ENCODE data around the gene WDR7.

WDR7 gene

DNA sequence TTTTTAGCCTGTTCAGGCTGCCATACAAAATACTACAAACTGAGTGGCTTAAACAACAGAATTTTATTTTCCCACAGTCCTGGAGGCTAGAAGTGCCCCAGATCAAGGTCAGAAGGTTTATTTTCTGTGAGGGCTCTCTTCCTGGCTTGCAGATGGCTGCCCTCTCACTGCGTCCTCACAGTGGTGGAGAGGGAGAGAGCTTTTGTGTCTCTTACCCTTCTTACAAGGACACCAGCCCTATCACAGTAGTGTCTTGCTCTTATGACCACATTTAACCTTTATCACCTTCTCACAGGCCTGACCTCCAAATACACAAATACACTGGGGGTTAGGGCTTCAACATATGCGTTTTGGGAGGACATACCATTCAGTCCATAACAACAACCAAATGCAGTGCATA, 11.7 kb downstream of the WDR7 start:
- no peak overlapping the region for H3K27ac Mint-ChIP-seq
- H3K4me3 Mint-ChIP-seq, result no peak overlapping the region
- H3K36me3 Mint-ChIP-seq (ENCODE audit: low read depth), result peaks cover 22% of the 10 kb centered on the region
- intact Hi-C loops (cut with micrococcal nuclease), result no loop called here
- H3K9me3 Mint-ChIP-seq, result no peaks in the 10 kb centered on the region
- H3K4me1 Mint-ChIP-seq (ENCODE audit: low read depth), result peaks cover 36% of the 10 kb centered on the region
- no peaks in the 10 kb centered on the region for H3K27me3 Mint-ChIP-seq

GRCh38 chr18:56672391-56672790, 21.2 kb downstream of the WDR7 start:
- H3K4me1 Mint-ChIP-seq (ENCODE audit: low read depth), result peaks cover under 1% of the 10 kb centered on the region
- no peak overlapping the region for H3K27ac Mint-ChIP-seq
- intact Hi-C loops (cut with micrococcal nuclease), result no loop called here
- peaks cover 31% of the 10 kb centered on the region for H3K36me3 Mint-ChIP-seq (ENCODE audit: low read depth)
- H3K9me3 Mint-ChIP-seq, result no peaks in the 10 kb centered on the region
- no peaks in the 10 kb centered on the region for H3K27me3 Mint-ChIP-seq
- no peak overlapping the region for H3K4me3 Mint-ChIP-seq

GRCh38 chr18:56672981-56673380, 21.8 kb downstream of the WDR7 start:
- peaks cover 37% of the 10 kb centered on the region for H3K36me3 Mint-ChIP-seq (ENCODE audit: low read depth)
- no peaks in the 10 kb centered on the region for H3K9me3 Mint-ChIP-seq
- H3K27me3 Mint-ChIP-seq, result no peaks in the 10 kb centered on the region
- H3K4me1 Mint-ChIP-seq (ENCODE audit: low read depth), result no peaks in the 10 kb centered on the region
- H3K4me3 Mint-ChIP-seq, result no peak overlapping the region
- H3K27ac Mint-ChIP-seq, result no peak overlapping the region
- intact Hi-C loops (cut with micrococcal nuclease), result no loop called here

- Mint-ChIP-seq H3K4me1 (ENCODE audit: low read depth) (no peaks in the 10 kb centered on the region), H3K9me3 (no peaks in the 10 kb centered on the region), H3K36me3 (ENCODE audit: low read depth) (peaks cover 56% of the 10 kb centered on the region), H3K4me3 (no peak overlapping the region), H3K27ac (no peak overlapping the region), H3K27me3 (no peaks in the 10 kb centered on the region)
- intact Hi-C loops (cut with micrococcal nuclease), result no loop called here
Observed at GRCh38 chr18:56676639-56677038, 25.5 kb downstream of the WDR7 start.

GRCh38 chr18:56678836-56679565, 27.8 kb downstream of the WDR7 start:
- H3K27ac Mint-ChIP-seq, result no peak overlapping the region
- H3K9me3 Mint-ChIP-seq, result no peaks in the 10 kb centered on the region
- H3K4me1 Mint-ChIP-seq (ENCODE audit: low read depth), result no peaks in the 10 kb centered on the region
- H3K27me3 Mint-ChIP-seq, result no peaks in the 10 kb centered on the region
- intact Hi-C loops (cut with micrococcal nuclease), result no loop called here
- no peak overlapping the region for H3K4me3 Mint-ChIP-seq
- peaks cover 58% of the 10 kb centered on the region for H3K36me3 Mint-ChIP-seq (ENCODE audit: low read depth)

- intact Hi-C loops (cut with micrococcal nuclease), result loop anchor here (10.0 kb wide), 1 partner anchor 81 kb away; no protein-coding TSS in a partner anchor
- Mint-ChIP-seq H3K27ac (no peak overlapping the region), H3K4me1 (ENCODE audit: low read depth) (no peaks in the 10 kb centered on the region), H3K36me3 (ENCODE audit: low read depth) (peaks cover 70% of the 10 kb centered on the region), H3K27me3 (no peaks in the 10 kb centered on the region), H3K9me3 (no peaks in the 10 kb centered on the region), H3K4me3 (no peak overlapping the region)
Observed at GRCh38 chr18:56684277-56684676, 33.1 kb downstream of the WDR7 start.

DNA sequence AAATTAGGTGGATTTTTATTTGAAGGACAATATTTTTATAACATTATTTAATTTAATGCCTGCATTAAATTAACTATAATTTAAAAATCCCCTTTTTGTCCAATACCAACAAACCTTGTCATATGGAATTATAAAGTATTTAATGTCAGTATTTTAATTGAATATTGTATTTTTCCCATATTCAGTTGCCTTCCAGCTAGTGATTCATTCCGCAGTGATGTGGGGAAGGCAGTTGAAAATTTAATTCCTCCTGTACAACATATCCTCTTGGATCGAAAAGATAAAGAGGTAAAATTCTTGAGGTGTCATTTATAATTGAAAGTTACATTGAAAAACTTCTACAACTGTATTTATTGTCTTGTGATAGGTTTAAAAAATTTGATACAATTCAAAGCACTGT, 40.4 kb downstream of the WDR7 start:
- H3K27ac Mint-ChIP-seq, result no peak overlapping the region
- H3K36me3 Mint-ChIP-seq (ENCODE audit: low read depth), result peaks cover 54% of the 10 kb centered on the region
- H3K4me1 Mint-ChIP-seq (ENCODE audit: low read depth), result no peaks in the 10 kb centered on the region
- no peak overlapping the region for H3K4me3 Mint-ChIP-seq
- H3K9me3 Mint-ChIP-seq, result no peaks in the 10 kb centered on the region
- H3K27me3 Mint-ChIP-seq, result no peaks in the 10 kb centered on the region
- intact Hi-C loops (cut with micrococcal nuclease), result no loop called here

GRCh38 chr18:56696966-56697365, 45.8 kb downstream of the WDR7 start:
- no peak overlapping the region for H3K4me3 Mint-ChIP-seq
- H3K4me1 Mint-ChIP-seq (ENCODE audit: low read depth), result no peaks in the 10 kb centered on the region
- no peak overlapping the region for H3K27ac Mint-ChIP-seq
- peaks cover 32% of the 10 kb centered on the region for H3K36me3 Mint-ChIP-seq (ENCODE audit: low read depth)
- intact Hi-C loops (cut with micrococcal nuclease), result no loop called here
- H3K27me3 Mint-ChIP-seq, result no peaks in the 10 kb centered on the region
- no peaks in the 10 kb centered on the region for H3K9me3 Mint-ChIP-seq

DNA sequence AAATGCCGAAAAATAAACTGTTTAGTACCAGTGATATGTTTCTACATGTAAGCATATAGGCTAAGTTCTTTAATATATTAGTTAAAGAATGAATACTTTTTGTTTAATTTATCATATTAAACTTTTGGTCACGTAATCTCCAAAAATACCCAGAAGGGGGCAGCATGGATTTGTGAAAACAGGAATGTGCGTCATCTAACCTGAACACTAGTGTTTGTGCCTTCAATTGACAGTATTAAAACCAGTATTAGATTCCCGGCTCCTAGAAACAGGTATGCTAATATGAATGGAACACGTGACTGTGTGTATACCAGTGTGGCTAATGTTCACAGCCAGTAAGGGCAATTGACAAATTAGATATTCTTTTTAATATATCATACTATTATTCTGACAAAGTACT, 51.8 kb downstream of the WDR7 start:
- Mint-ChIP-seq H3K4me1 (ENCODE audit: low read depth) (no peaks in the 10 kb centered on the region), H3K27me3 (no peaks in the 10 kb centered on the region), H3K27ac (no peak overlapping the region), H3K9me3 (no peaks in the 10 kb centered on the region), H3K36me3 (ENCODE audit: low read depth) (peaks cover 22% of the 10 kb centered on the region), H3K4me3 (no peak overlapping the region)
- intact Hi-C loops (cut with micrococcal nuclease), result no loop called here

DNA sequence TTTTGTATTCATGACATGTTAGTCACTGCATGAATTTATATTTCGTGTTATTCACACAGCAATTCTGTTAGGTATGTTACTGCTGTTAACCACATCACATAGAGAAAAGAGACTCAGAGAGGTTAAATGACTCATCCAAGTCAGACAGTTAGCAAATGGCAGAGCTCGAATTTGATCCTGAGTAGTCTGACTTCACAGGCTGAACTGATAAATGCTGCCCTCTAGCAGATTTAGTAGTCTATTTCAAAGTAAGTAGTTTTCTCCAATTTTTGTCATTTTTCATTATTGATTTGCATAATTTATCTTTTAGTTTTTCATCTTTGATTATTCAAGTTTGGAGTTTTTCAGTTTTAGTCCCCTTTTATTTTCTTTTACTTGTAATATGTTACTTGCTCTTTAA, 58.3 kb downstream of the WDR7 start:
- H3K27ac Mint-ChIP-seq, result no peak overlapping the region
- intact Hi-C loops (cut with micrococcal nuclease), result no loop called here
- peaks cover 28% of the 10 kb centered on the region for H3K36me3 Mint-ChIP-seq (ENCODE audit: low read depth)
- no peak overlapping the region for H3K4me3 Mint-ChIP-seq
- H3K27me3 Mint-ChIP-seq, result no peaks in the 10 kb centered on the region
- H3K4me1 Mint-ChIP-seq (ENCODE audit: low read depth), result no peaks in the 10 kb centered on the region
- H3K9me3 Mint-ChIP-seq, result no peaks in the 10 kb centered on the region

DNA sequence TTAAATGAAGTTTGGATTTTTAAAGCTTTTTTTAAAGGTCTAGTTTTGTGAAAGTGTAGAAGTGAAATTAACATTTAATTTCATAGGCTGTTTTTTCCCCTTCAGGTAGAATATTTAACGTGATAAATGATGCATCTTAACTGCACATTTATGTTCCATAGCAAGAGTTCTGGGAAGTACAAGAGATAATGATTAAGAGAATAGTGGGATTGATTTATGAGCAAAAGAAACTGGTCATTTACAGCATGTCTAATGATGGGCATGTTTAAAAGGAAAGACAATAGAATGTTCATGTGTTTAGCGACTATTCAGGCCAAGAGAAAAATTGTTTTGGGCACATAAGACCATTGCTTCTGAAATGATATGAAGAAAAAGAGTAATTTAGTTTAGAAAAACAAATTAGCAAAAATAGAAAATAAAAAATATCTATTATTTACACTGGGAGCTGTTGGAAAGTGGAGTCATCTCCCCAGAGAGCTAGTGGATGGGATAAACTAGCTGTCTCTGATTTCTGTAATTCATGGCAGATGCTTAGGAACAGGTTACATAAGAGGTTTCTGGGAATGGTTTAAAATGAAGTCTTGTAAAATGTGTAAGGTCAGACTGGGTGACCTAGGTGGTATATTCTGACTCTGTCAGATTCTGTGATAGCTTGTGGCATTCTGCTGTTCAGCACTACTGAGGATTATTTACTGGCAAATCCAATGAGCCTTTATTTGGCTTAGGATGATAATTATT, 60.7 kb downstream of the WDR7 start:
- no peaks in the 10 kb centered on the region for H3K4me1 Mint-ChIP-seq (ENCODE audit: low read depth)
- no peaks in the 10 kb centered on the region for H3K9me3 Mint-ChIP-seq
- H3K36me3 Mint-ChIP-seq (ENCODE audit: low read depth), result peaks cover 15% of the 10 kb centered on the region
- no peak overlapping the region for H3K27ac Mint-ChIP-seq
- H3K27me3 Mint-ChIP-seq, result no peaks in the 10 kb centered on the region
- H3K4me3 Mint-ChIP-seq, result no peak overlapping the region
- intact Hi-C loops (cut with micrococcal nuclease), result no loop called here

- no peaks in the 10 kb centered on the region for H3K4me1 Mint-ChIP-seq (ENCODE audit: low read depth)
- no peaks in the 10 kb centered on the region for H3K9me3 Mint-ChIP-seq
- no peaks in the 10 kb centered on the region for H3K27me3 Mint-ChIP-seq
- peaks cover 14% of the 10 kb centered on the region for H3K36me3 Mint-ChIP-seq (ENCODE audit: low read depth)
- H3K4me3 Mint-ChIP-seq, result no peak overlapping the region
- intact Hi-C loops (cut with micrococcal nuclease), result no loop called here
- H3K27ac Mint-ChIP-seq, result no peak overlapping the region
Observed at GRCh38 chr18:56712761-56713160, 61.6 kb downstream of the WDR7 start.

GRCh38 chr18:56715121-56715520, 64.0 kb downstream of the WDR7 start:
- Mint-ChIP-seq H3K27me3 (no peaks in the 10 kb centered on the region), H3K4me3 (no peak overlapping the region), H3K9me3 (no peaks in the 10 kb centered on the region), H3K4me1 (ENCODE audit: low read depth) (no peaks in the 10 kb centered on the region), H3K27ac (no peak overlapping the region), H3K36me3 (ENCODE audit: low read depth) (peaks cover 28% of the 10 kb centered on the region)
- intact Hi-C loops (cut with micrococcal nuclease), result no loop called here

DNA sequence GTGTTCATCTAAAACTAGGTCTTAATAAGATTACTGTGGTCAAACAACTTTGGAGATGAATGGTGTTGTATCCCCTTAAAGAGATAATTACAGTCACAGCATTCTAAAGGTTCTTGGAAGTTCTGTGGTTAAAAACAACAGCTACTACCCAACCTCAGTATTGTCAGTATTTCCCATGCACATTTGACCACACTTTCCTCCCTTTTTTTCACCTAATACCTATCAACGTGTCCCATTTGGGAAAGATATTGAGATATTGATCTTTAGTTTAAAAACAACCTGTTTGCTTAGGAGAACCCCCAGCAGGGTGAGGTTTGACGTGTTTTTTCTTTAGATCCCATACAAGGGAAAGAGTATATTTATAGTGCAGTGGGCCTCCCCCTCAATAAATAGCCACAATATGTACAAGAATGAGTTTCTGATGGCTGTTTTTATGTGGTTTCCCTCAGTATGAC, 65.6 kb downstream of the WDR7 start:
- intact Hi-C loops (cut with micrococcal nuclease), result no loop called here
- no peaks in the 10 kb centered on the region for H3K27me3 Mint-ChIP-seq
- H3K27ac Mint-ChIP-seq, result no peak overlapping the region
- H3K4me1 Mint-ChIP-seq (ENCODE audit: low read depth), result no peaks in the 10 kb centered on the region
- H3K9me3 Mint-ChIP-seq, result no peaks in the 10 kb centered on the region
- peaks cover 28% of the 10 kb centered on the region for H3K36me3 Mint-ChIP-seq (ENCODE audit: low read depth)
- H3K4me3 Mint-ChIP-seq, result no peak overlapping the region

Measured in dendritic cell treated with granulocyte-macrophage colony-stimulating factor and Interleukin-4, amounts not matched to agents 40 ng/mL and 50 ng/mL, for 4 days (primary cell).